GM23248 (cell line): Measurements from ENCODE around the gene OR5H15.

Experiments used
- EZH2 ChIP-seq: fragments of 200-600 bp; sonication (generic); IDR thresholded peaks from 2 replicates; pipeline ENCODE4 v1.6.1; 2018; ENCODE audit warnings: antibody characterized with exemption, mild to moderate bottlenecking; ENCODE audit not compliant: insufficient read depth, poor library complexity, severe bottlenecking
- EZH2phosphoT487 ChIP-seq: fragments of 200-600 bp; sonication (generic); IDR thresholded peaks from 2 replicates; pipeline ENCODE4 v1.6.1; 2018; ENCODE audit warnings: antibody characterized with exemption, moderate library complexity, mild to moderate bottlenecking, low read depth; ENCODE audit not compliant: insufficient read depth

DNA sequence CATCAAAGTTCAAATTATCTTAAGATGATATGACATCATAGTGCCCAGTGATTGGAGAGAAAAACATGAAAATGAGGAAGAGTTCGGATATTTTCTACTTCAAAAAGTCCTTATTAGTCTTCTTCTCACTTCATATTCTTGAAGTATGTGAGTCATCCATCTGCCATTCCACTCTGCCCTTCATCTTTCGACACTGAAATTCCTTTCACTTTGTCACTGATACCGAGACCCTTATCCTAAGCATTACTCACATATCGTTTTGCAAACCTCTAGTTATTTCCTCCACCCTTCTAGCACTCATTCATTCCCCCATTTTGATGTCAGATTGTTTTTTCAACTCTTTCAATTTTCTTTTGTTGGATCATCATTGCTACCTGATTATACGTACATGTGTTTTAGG lies 15.3 kb upstream of the OR5H15 start:
- TF ChIP-seq EZH2 (no peak), EZH2phosphoT487 (no peak)
